Smooth muscle cell (in vitro differentiated cells): ENCODE data around the gene ENTHD1. TPM values are rescaled to one million over a fixed set of nuclear protein-coding genes. Genes with fewer than 3 reads are reported as not detected.

Experiments used
- DNase-seq: peaks from one replicate; lab custom pipeline; 2025; ENCODE audit not compliant: unreplicated experiment; lab: John Stamatoyannopoulos, UW
- H2AFZ ChIP-seq: fragments of 200-600 bp; sonication (generic); 2 replicates; pipeline ENCODE4 v1.6.0; 2016; ENCODE audit warnings: antibody characterized with exemption, low read depth, mild to moderate bottlenecking
- H3F3A ChIP-seq: fragments of 200-600 bp; sonication (generic); 2 replicates; pipeline ENCODE4 v1.6.0; 2017; ENCODE audit warnings: antibody characterized with exemption, low read depth
- H3K27ac ChIP-seq: fragments of 200-600 bp; sonication (generic); 2 replicates; pipeline ENCODE4 v1.5.1; 2016; ENCODE audit warnings: low read depth, mild to moderate bottlenecking
- H3K27me3 ChIP-seq: fragments of 200-600 bp; sonication (generic); 2 replicates; pipeline ENCODE4 v1.6.1; 2016; ENCODE audit warnings: low read depth, mild to moderate bottlenecking
- H3K36me3 ChIP-seq: fragments of 200-600 bp; sonication (generic); 2 replicates; pipeline ENCODE4 v1.5.1; 2016; ENCODE audit warnings: low read depth
- H3K4me1 ChIP-seq: fragments of 200-600 bp; sonication (generic); 2 replicates; pipeline ENCODE4 v1.5.1; 2016; ENCODE audit warnings: low read depth
- H3K4me2 ChIP-seq: fragments of 200-600 bp; sonication (generic); 2 replicates; pipeline ENCODE4 v1.6.0; 2016; ENCODE audit warnings: mild to moderate bottlenecking
- H3K4me3 ChIP-seq: fragments of 200-600 bp; sonication (generic); 2 replicates; pipeline ENCODE4 v1.5.1; 2016; ENCODE audit warnings: mild to moderate bottlenecking
- H3K79me2 ChIP-seq: fragments of 200-600 bp; sonication (generic); 2 replicates; pipeline ENCODE4 v1.6.0; 2016; ENCODE audit warnings: low read depth, mild to moderate bottlenecking
- H3K9ac ChIP-seq: fragments of 200-600 bp; sonication (generic); 2 replicates; pipeline ENCODE4 v1.6.0; 2016; ENCODE audit warnings: low read depth
- H3K9me3 ChIP-seq: fragments of 200-600 bp; sonication (generic); replicated peaks from 2 replicates; pipeline ENCODE4 v1.5.1; 2016; ENCODE audit warnings: low read depth
- H4K20me1 ChIP-seq: fragments of 200-600 bp; sonication (generic); 2 replicates; pipeline ENCODE4 v1.6.0; 2016; ENCODE audit warnings: low read depth
- CTCF ChIP-seq: fragments of 200-600 bp; sonication (generic); IDR thresholded peaks from 2 replicates; pipeline ENCODE4 v1.5.1; 2017; ENCODE audit warnings: borderline replicate concordance, mild to moderate bottlenecking, antibody characterized with exemption; ENCODE audit not compliant: insufficient read depth, poor library complexity, severe bottlenecking
- WGBS: methylation state at CpG from one replicate; pipeline ENCODE4 v1.1.7; 2016; ENCODE audit warnings: low lambda C conversion rate; 5-methylcytosine and 5-hydroxymethylcytosine counted together
- polyA plus RNA-seq: library from polyadenylated mRNA; unstranded; fragments of >200 nt; fragmentation: Nextera tagmentation; extraction: Ambion mirVana; gene quantifications from 2 replicates; pipeline ENCODE4 v1.2.1, GENCODE V29; 2016
- total RNA-seq: library from RNA; depleted of rRNA; stranded (reverse); fragments of >200 nt; gene quantifications from 2 replicates; pipeline ENCODE4 v1.2.3, GENCODE V29; 2014

ENTHD1 gene
- total and polyA plus RNA-seq, 2 experiments from 2014 or later, result not detected

- Histone ChIP-seq H3K4me2 (no peak overlapping the region), H3K27me3 (peaks cover 10% of the 10 kb centered on the region), H3K36me3 (no peaks in the 10 kb centered on the region), H3F3A (no peaks in the 10 kb centered on the region), H3K4me3 (no peak overlapping the region), H3K4me1 (no peaks in the 10 kb centered on the region), H2AFZ (no peak overlapping the region), H4K20me1 (no peaks in the 10 kb centered on the region), H3K27ac (no peak overlapping the region), H3K9ac (no peak overlapping the region), H3K79me2 (no peaks in the 10 kb centered on the region), H3K9me3 (no peaks in the 10 kb centered on the region)
- no peak for DNase-seq
- TF ChIP-seq CTCF, result no peak
- WGBS, result 74% methylated on average over 2 of the region's 2 CpGs
Measured at GRCh38 chr22:39789788-39790187, 103.8 kb downstream of the ENTHD1 start.

DNA sequence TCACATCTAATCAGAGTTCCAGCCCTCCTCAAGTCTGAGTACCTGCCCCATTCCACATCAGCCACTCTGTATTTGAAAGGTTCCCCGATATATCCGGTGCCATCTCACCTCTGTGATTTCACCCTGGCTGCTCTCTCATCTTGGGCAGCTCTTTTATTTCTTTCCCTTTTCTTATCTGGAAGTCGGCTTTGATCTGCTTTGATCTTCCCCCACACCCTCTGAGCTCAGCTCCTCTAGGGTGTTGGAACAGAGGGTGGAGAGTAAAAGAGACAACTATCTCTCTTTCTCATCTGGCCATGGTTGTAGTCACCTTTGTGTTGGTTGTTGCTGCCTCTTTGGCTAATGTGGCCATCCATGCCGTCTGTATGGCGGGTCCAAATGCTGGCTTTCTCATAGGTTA lies 108.3 kb downstream of the ENTHD1 start:
- Histone ChIP-seq H3K4me3 (no peak overlapping the region), H3F3A (no peaks in the 10 kb centered on the region), H3K79me2 (no peaks in the 10 kb centered on the region), H3K4me1 (no peaks in the 10 kb centered on the region), H3K27me3 (peaks cover 13% of the 10 kb centered on the region), H4K20me1 (no peaks in the 10 kb centered on the region), H3K27ac (no peak overlapping the region), H3K36me3 (no peaks in the 10 kb centered on the region), H3K4me2 (no peak overlapping the region), H2AFZ (no peak overlapping the region), H3K9ac (no peak overlapping the region), H3K9me3 (no peaks in the 10 kb centered on the region)
- 79% methylated on average over 5 of the region's 5 CpGs for WGBS
- no peak for TF ChIP-seq CTCF
- no peak for DNase-seq

DNA sequence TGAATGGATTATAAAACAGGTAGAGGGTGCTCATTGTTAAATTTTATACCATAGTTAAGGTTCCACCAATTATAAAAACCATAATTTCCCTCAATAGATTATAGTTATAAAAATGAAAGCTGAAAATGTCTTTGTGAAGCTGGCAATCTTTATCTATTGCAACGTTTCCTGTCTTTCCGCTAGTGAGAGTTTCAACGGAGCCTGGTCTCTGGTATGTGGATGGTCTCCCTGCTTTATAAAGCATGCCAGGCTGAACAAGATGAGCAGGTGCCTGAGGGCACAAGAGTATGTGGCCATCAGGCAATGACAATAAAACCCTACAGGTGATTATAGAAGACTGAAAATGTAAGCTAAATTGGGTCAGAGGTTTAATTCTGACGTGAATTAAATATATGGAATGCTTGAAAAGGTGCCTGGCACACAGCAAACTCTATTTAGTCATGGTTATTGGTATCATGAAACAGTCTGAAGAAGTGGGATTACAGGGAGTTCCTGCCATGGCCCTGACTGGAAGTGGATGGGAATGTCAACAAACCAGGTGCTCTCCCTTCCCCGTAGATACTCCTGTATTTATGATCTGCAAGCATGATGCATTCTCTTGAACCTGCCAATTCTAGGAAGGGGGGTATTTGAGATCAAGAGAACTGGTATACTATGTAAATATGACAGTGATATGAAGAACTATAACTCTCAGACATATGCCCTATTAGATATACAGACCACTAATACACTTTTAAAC lies 115.7 kb downstream of the ENTHD1 start:
- H3K79me2 ChIP-seq, result no peaks in the 10 kb centered on the region
- H2AFZ ChIP-seq, result no peak overlapping the region
- no peaks in the 10 kb centered on the region for H3K36me3 ChIP-seq
- H3K27ac ChIP-seq, result no peak overlapping the region
- H3K9ac ChIP-seq, result no peak overlapping the region
- peaks cover 17% of the 10 kb centered on the region for H3K27me3 ChIP-seq
- H3K9me3 ChIP-seq, result no peaks in the 10 kb centered on the region
- no peaks in the 10 kb centered on the region for H3F3A ChIP-seq
- H4K20me1 ChIP-seq, result no peaks in the 10 kb centered on the region
- H3K4me1 ChIP-seq, result no peaks in the 10 kb centered on the region
- DNase-seq, result no peak
- TF ChIP-seq CTCF, result no peak
- H3K4me2 ChIP-seq, result no peak overlapping the region
- WGBS, result 68% methylated on average over 5 of the region's 5 CpGs
- H3K4me3 ChIP-seq, result no peak overlapping the region

GRCh38 chr22:39776295-39777009 lies 117.1 kb downstream of the ENTHD1 start:
- WGBS, result 72% methylated on average over 2 of the region's 2 CpGs
- no peaks in the 10 kb centered on the region for H3K9me3 ChIP-seq
- no peak for TF ChIP-seq CTCF
- no peak overlapping the region for H2AFZ ChIP-seq
- H3K9ac ChIP-seq, result no peak overlapping the region
- no peak overlapping the region for H3K4me3 ChIP-seq
- H3K4me1 ChIP-seq, result no peaks in the 10 kb centered on the region
- no peak for DNase-seq
- no peaks in the 10 kb centered on the region for H4K20me1 ChIP-seq
- no peaks in the 10 kb centered on the region for H3K79me2 ChIP-seq
- no peaks in the 10 kb centered on the region for H3K36me3 ChIP-seq
- no peak overlapping the region for H3K4me2 ChIP-seq
- no peaks in the 10 kb centered on the region for H3F3A ChIP-seq
- H3K27ac ChIP-seq, result no peak overlapping the region
- peaks cover 17% of the 10 kb centered on the region for H3K27me3 ChIP-seq
